ENCODE measurements around the gene PMPCA.

- TF ChIP-seq CTCF (IDR thresholded peaks at IDR 0.05 in 4 of 5, conservative IDR thresholded peaks at IDR 0.05 in 1 of 5) (no peak), POLR2A (IDR thresholded peaks at IDR 0.05) (no peak)
These were observed 25.7 kb downstream of the PMPCA start for GRCh38 chr9:136436055-136436634.

All from gastrocnemius medialis (tissue), 4 donors.